Endothelial cell of umbilical vein (primary cell): ENCODE data around the gene FUT8.

ENCODE experiments used
- EZH2 ChIP-seq: IDR thresholded peaks from 2 replicates; pipeline ENCODE4 v1.6.1; 2012; ENCODE audit warnings: borderline replicate concordance, low read depth, mild to moderate bottlenecking, moderate library complexity, low read length, inconsistent platforms; ENCODE audit not compliant: severe bottlenecking
- FOS ChIP-seq: IDR thresholded peaks from 2 replicates; pipeline ENCODE4 v1.6.1; 2011; ENCODE audit warnings: mild to moderate bottlenecking, low read length, moderate library complexity, borderline replicate concordance; ENCODE audit not compliant: insufficient read depth
- GATA2 ChIP-seq: IDR thresholded peaks from 2 replicates; pipeline ENCODE4 v1.7.0; 2011; ENCODE audit warnings: low read depth, mild to moderate bottlenecking, moderate library complexity, mixed read lengths, low read length; ENCODE audit not compliant: insufficient read length, insufficient read depth
- JUN ChIP-seq: IDR thresholded peaks from 2 replicates; pipeline ENCODE4 v1.6.1; 2011; ENCODE audit warnings: borderline replicate concordance, low read depth; ENCODE audit not compliant: insufficient read length, insufficient read depth
- MAX ChIP-seq: IDR thresholded peaks from 2 replicates; pipeline ENCODE4 v1.6.1; 2011; ENCODE audit not compliant: insufficient read depth, insufficient read length
- MYC ChIP-seq: IDR thresholded peaks from one replicate; pipeline ENCODE4 v1.6.1; 2011; ENCODE audit warnings: mild to moderate bottlenecking, low read depth, low read length
- POLR2A ChIP-seq: IDR thresholded peaks from 2 replicates; pipeline ENCODE4 v1.6.1; 2012; ENCODE audit warnings: low read depth, mild to moderate bottlenecking, control low read depth, low read length
- POLR2AphosphoS5 ChIP-seq: IDR thresholded peaks from 2 replicates; pipeline ENCODE4 v1.6.1; 2012; ENCODE audit warnings: low read depth, mild to moderate bottlenecking, control low read depth, low read length, moderate library complexity; ENCODE audit not compliant: insufficient read depth
- TF ChIP-seq, protein P1 (sequence below), 2 donors: IDR thresholded peaks; 1 replicate in 1 of 2; 2 replicates in 1 of 2; pipeline ENCODE4 v1.5.1; 2011; ENCODE audit warnings: low read length in 2 of 2, mild to moderate bottlenecking in 2 of 2, moderate library complexity in 2 of 2, control low read depth in 1 of 2, inconsistent platforms in 1 of 2, low read depth in 1 of 2; ENCODE audit not compliant: insufficient read depth in 1 of 2; ENCODE audit errors: extremely low read depth in 1 of 2

- no peak for TF ChIP-seq JUN
- no peak for TF ChIP-seq GATA2
- TF ChIP-seq EZH2 = no peak
- no peak for TF ChIP-seq FOS
- no peak for TF ChIP-seq MAX
- TF ChIP-seq MYC = no peak
- TF ChIP-seq, protein P1, sequence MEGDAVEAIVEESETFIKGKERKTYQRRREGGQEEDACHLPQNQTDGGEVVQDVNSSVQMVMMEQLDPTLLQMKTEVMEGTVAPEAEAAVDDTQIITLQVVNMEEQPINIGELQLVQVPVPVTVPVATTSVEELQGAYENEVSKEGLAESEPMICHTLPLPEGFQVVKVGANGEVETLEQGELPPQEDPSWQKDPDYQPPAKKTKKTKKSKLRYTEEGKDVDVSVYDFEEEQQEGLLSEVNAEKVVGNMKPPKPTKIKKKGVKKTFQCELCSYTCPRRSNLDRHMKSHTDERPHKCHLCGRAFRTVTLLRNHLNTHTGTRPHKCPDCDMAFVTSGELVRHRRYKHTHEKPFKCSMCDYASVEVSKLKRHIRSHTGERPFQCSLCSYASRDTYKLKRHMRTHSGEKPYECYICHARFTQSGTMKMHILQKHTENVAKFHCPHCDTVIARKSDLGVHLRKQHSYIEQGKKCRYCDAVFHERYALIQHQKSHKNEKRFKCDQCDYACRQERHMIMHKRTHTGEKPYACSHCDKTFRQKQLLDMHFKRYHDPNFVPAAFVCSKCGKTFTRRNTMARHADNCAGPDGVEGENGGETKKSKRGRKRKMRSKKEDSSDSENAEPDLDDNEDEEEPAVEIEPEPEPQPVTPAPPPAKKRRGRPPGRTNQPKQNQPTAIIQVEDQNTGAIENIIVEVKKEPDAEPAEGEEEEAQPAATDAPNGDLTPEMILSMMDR (IDR thresholded peaks at IDR 0.05; ENCODE audit: extremely low read depth in 1 of 2, insufficient read depth in 1 of 2, low read depth in 1 of 2, low read length in 2 of 2) = no peak
- TF ChIP-seq POLR2AphosphoS5 = no peak
- no peak for TF ChIP-seq POLR2A
These were observed 29.9 kb upstream of the FUT8 start for GRCh38 chr14:65382586-65382985.
